GM18505 (cell line): ENCODE data around the gene SULT2A1.
"Not testable (repeated sequence)": the region's sequence is repeated elsewhere in the genome, so short reads cannot be mapped to it uniquely, and the experiment has no call there.

Experiments
- ATAC-seq: cut with Tn5 transposase; IDR thresholded peaks from one replicate; pipeline ENCODE4 v1.9.1; 2021; ENCODE audit not compliant: unreplicated experiment
- POLR2A ChIP-seq: IDR thresholded peaks from 4 replicates; pipeline ENCODE4 v1.6.1; 2011; ENCODE audit warnings: borderline replicate concordance; ENCODE audit not compliant: insufficient read depth, insufficient read length; ENCODE audit errors: extremely low read depth

SULT2A1 gene

DNA sequence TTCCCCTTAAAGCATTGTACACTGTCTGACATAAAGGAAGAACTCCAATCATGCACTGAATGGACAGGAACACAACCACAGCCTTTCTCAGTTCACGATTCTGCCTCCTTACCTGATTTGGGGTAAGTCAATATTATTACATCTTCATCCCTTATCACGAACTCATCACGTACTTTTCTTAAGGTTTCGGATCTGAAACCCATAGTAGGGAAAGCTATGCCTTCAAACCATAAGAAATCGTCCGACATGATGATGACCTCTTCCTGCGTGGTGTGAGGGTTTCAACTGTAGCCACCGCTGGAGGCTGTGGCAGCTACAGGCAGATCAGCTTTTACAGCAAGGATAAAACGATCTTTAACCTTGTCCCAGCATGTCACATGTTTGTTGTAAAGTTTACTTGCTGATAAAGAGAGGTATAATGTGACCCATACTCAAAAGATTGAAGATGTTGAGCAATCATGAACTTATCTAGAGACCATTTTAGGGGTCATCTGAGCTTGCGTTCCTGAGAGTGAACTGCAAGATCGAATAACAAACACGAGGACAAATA is at the start of gene SULT2A1:
TSS of gene SULT2A1 (minus strand) at position 306 of the 550 bp plus-strand sequence. CDS start at position 248, 58 bp downstream.
- TF ChIP-seq POLR2A: no peak
- no peak for ATAC-seq

DNA sequence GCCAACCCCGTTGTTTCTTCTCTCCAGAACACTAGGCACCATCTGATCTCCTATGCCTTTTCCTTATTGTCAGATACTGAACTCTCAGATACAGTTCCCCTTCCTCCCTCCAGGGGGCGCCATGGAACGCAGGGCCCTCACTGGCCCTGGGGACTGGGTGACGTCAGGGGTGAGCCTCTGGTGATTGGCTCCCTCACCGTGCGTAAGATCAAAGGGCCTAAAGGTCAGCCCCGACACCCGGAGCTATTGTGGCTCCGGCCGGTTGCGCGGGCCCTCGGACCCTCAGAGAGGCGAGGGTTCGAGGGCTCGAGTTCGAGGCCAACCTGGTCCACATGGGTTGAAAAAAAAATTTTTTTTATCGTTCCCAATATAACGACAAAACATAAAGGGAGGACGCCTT is 42.5 kb upstream of the SULT2A1 start:
- ATAC-seq: not testable (repeated sequence)

GRCh38 chr19:47920107-47920506 is 34.0 kb upstream of the SULT2A1 start:
- ATAC-seq: not testable (repeated sequence)

DNA sequence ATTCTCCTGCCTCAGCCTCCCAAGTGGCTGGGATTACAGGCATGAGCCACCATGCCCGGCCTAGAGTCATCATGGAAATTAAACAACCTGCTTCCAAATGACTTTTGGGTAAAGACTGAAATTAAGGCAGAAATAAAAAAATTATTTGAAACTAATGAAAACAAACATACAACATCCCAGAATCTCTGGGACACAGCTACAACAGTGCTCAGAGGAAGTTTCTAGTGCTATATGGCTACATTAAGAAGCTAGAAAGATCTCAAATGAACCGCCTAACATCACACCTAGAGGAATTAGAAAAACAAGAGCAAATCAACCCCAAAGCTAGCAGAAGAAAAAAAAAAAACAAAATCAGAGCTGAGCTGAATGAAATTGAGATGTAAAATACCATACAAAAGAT is 24.1 kb upstream of the SULT2A1 start:
- ATAC-seq: not testable (repeated sequence)

DNA sequence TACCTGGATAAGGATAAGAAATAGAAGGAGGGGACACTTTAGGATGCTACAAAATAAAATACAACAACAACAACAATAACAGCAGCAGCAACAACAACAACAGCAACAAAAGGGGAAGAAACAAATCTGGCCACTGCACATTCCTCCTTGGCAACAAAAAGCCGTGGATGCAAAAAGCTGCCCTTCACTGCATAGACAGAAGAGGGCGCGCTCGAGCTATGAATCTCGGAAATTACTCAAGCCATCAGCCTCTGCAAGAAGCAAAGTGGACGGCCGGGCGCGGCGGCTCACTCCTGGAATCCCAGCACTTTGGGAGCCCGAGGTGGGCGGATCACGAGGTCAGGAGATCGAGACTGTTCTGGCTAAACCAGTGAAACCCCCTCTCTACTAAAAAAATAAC is 23.2 kb upstream of the SULT2A1 start:
- not testable (repeated sequence) for ATAC-seq

- TF ChIP-seq POLR2A: no peak
- no peak for ATAC-seq
These were observed 15.3 kb upstream of the SULT2A1 start for GRCh38 chr19:47901370-47901769.

DNA sequence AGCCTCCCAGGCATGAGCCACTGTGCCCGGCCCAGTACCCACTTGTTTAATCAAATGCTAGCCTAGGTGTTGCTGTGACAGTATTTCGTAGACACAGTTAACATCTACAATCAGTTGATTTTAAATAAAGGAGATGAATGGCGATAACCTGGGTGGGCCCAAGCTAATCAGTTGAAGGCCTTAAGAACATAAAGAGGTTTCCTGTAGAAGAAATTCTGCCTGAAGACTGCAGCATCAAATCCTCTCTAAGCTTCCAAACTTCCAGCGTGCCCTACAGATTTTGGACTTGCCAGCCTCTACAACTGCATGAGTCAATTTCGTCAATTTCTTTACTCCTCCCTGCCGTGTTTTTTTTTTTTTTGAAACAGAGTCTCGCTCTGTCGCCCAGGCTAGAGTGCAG is 13.2 kb upstream of the SULT2A1 start:
- TF ChIP-seq POLR2A: no peak
- no peak for ATAC-seq

- no peak for TF ChIP-seq POLR2A
- no peak for ATAC-seq
These were observed 11.7 kb upstream of the SULT2A1 start for GRCh38 chr19:47897861-47898260.

GRCh38 chr19:47896773-47897172 is 10.7 kb upstream of the SULT2A1 start:
- ATAC-seq: no peak

DNA sequence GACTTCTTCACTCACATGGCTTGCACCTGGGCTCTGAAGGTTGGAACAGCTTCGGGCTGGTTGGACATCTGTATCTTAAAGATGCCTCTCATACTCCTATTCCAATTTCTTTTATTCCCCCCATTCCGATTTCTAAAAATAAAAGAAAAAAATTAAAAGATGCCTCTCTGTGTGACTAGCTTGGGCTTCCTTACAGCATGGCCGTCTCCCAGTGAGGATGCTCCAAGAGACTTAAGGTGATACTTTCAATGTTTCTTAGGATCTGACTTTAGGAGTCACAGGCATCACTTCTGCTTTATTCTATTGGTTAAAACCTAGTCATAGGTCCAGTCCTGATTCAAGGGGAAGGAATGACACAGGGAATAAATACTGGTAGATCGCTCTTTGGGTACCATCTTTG is 9.9 kb upstream of the SULT2A1 start:
- no peak for TF ChIP-seq POLR2A
- ATAC-seq: no peak

More at GRCh38 chr19:47896773-47897172, 10.7 kb upstream of the SULT2A1 start:
- TF ChIP-seq POLR2A: no peak

DNA sequence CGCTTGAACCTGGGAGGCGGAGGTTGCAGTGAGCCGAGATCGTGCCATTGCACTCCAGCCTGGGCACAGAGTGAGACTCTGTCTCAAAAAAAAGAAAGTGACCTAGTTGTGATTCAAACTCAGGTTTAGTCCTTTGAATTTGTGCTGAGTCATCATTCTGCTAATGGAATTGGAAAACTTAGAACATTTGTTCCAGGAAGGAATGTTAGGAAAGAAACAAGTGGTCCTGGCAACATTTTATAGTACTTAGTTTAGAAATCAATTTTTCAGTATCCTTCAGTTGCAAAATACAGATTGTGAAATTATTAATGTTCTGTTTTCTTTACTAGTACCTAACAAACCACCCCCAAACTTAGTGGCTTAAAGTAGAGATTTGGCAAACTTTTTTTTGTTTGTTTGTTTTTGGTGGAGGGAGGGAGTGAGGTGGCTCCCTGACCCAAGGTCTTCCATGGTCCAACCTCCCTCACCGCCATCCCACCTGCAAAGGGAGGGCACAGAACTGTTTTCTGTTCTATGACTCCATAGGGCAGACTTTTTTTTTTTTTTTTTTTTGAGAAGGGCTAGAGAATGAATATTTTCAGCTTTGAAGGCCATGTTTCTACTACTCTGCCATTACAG is 9.2 kb upstream of the SULT2A1 start:
- ATAC-seq: no peak
- TF ChIP-seq POLR2A: no peak

DNA sequence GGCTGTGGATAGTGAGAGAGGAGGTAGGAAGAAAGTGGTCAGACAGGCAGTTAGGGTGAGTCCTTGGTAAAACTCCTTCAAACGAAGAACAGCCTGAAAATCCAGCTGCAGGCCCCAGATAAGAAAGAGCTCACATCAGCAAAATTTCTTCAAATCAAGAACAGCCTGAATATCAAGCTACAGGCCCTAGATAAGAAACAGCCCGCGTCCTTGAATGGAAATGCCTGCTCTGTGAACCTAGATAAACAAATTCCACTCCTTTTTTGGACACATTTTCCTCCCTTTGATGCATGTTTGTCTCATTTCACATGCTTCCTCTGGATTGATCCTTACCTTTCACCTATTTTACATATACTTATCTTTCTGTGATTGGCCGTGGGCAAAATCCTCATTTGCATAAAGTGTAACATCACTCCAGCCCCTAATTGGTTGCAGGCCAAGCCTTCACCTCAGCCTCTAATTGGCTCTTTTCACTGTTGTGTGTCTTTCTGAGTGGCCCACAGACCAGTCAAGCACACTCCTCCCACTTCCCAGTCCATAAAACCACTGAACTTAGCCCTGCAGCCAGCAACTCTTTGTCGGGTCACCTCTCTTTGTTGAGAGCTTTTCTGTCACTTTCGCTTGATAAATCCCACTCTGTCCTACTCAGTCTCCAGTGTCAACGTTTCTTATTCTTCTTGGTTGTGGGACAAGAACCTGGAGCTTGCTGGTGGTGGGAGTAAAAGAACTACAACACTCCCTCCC is 6.0 kb upstream of the SULT2A1 start:
- TF ChIP-seq POLR2A: no peak
- ATAC-seq: no peak

DNA sequence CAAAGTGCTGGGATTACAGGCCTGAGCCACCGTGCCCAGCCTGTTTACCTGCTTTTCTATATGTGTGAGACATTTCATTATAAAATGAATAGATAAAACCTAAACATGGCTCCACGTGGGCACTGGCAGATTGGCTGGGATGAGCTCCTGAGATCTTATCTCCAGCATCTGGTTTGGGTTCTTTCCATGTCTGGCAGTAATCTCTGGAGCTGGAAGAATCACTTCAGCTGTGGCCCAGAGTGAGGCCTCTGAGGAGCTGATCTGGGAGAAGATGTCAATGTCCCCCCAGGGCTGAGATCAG is 5.5 kb upstream of the SULT2A1 start:
- TF ChIP-seq POLR2A: no peak
- no peak for ATAC-seq

GRCh38 chr19:47890865-47891621 is 4.9 kb upstream of the SULT2A1 start:
- ATAC-seq: no peak
- TF ChIP-seq POLR2A: no peak

DNA sequence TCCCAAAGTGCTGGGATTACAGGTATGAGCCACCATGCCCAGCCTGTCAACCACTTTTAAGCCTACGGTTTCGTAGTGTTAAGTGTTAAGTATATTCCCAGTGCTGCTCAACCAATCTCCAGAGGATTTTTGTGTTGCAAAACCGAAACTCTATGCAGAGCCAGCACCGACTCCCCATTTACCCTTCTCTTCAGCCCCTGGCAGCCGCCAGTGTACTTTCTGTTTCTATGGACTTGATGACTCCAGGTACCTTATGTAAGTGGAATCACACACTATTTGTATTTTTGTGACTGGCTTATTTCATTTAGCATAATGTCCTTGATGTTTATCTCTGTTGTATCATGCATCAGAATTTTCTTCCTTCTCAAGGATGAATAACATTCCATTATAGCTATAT is 1.1 kb downstream of the SULT2A1 start:
- TF ChIP-seq POLR2A: no peak
- ATAC-seq: no peak

DNA sequence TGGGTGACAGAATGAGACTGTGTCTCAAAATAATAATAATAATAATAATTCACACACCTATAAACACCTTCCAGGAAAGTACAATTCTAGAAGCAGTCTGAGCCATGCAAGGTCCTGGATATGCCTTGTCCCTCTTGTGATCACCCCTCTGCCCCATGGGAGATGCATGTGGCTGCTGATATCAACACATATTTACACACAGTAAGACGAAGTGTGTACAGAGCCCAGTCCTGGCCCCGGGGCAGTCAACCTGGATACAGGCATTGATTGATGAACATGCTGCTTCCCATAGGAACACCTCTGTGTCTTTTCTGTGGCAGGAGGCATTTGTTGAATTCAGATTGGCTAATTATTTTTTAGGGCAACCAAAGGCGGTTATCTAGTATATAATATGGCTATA is 3.2 kb downstream of the SULT2A1 start:
- TF ChIP-seq POLR2A: no peak

More for the DNA sequence above, 3.2 kb downstream of the SULT2A1 start:
- no peak for ATAC-seq
